MCF 10A (cell line): ENCODE results near the gene C1orf52. TPM values are rescaled to one million over a fixed set of nuclear protein-coding genes. Genes with fewer than 3 reads are reported as not detected.

ENCODE experiments used
- BruUV-seq: library from RNA; stranded (reverse); fragments of 400-500 nt; replicated peaks from 2 replicates; lab custom pipeline; 2021; lab: Mats Ljungman, UMichigan
- CTCF ChIA-PET: fragments of 300-600 bp; sonication (Branson Sonifier 250); formaldehyde crosslinking; extraction: SDS; loops from one replicate; lab custom pipeline; 2021; ENCODE audit warnings: antibody characterized with exemption, inconsistent platforms; lab: Yijun Ruan, JAX
- POLR2A ChIA-PET: fragments of 300-600, 350-650 bp; sonication (Branson Sonifier 250); formaldehyde crosslinking; extraction: SDS; loops from one replicate; lab custom pipeline; 2020; ENCODE audit warnings: antibody characterized with exemption, inconsistent platforms; lab: Yijun Ruan, JAX
- DNase-seq: peaks from one replicate; pipeline ENCODE4 v3.0.0-alpha.2; 2018; ENCODE audit not compliant: unreplicated experiment
- H3K27ac Mint-ChIP-seq: one replicate; pipeline ENCODE4 v1.8.0; 2022; ENCODE audit warnings: mild to moderate bottlenecking, low read depth, mixed read lengths; ENCODE audit not compliant: unreplicated experiment
- H3K27me3 Mint-ChIP-seq: one replicate; pipeline ENCODE4 v1.8.0; 2022; ENCODE audit warnings: mixed read lengths; ENCODE audit not compliant: insufficient read depth, unreplicated experiment
- H3K36me3 Mint-ChIP-seq: one replicate; pipeline ENCODE4 v1.8.0; 2022; ENCODE audit warnings: mild to moderate bottlenecking, moderate library complexity, mixed read lengths; ENCODE audit not compliant: insufficient read depth, unreplicated experiment
- H3K4me1 Mint-ChIP-seq: one replicate; pipeline ENCODE4 v1.8.0; 2022; ENCODE audit warnings: mixed read lengths; ENCODE audit not compliant: insufficient read depth, unreplicated experiment
- H3K4me3 Mint-ChIP-seq: one replicate; pipeline ENCODE4 v1.8.0; 2022; ENCODE audit warnings: mild to moderate bottlenecking, moderate library complexity, mixed read lengths; ENCODE audit not compliant: unreplicated experiment
- H3K9me3 Mint-ChIP-seq: one replicate; pipeline ENCODE4 v1.8.0; 2022; ENCODE audit warnings: mixed read lengths; ENCODE audit not compliant: unreplicated experiment
- CTCF ChIP-seq: fragments of 200-600 bp; IDR thresholded peaks from one replicate; pipeline ENCODE4 v1.8.0; 2022; ENCODE audit warnings: antibody characterized with exemption, mild to moderate bottlenecking; ENCODE audit not compliant: unreplicated experiment
- intact Hi-C: fragments of 100-400 bp; cut with micrococcal nuclease; formaldehyde crosslinking; loops from 2 replicates; pipeline ENCODE4 v1.14.1; 2022
- total RNA-seq: library from RNA; stranded (reverse); gene quantifications from 2 replicates; pipeline ENCODE4 v1.2.3, GENCODE V29; 2022

Gene C1orf52
- total RNA-seq, 1 experiment from 2014 or later = 31.7 TPM

GRCh38 chr1:85224734-85225623, 34.5 kb downstream of the C1orf52 start:
- no peak overlapping the region for H3K4me3 Mint-ChIP-seq
- intact Hi-C loops = no loop called here
- CTCF ChIA-PET = interaction anchor here (0.6 to 2.0 kb wide), 8 partner anchors 15 to 280 kb away, joined by 3 to 6 read pairs (median 3); partner anchors contain the start of genes C1orf52 and MCOLN3
- H3K36me3 Mint-ChIP-seq = no peaks in the 10 kb centered on the region
- no peak for DNase-seq
- no peak for TF ChIP-seq CTCF
- POLR2A ChIA-PET = interaction anchor here (0.7 to 1.1 kb wide), 3 partner anchors 9 to 1844 kb away, joined by 3 read pairs; no protein-coding TSS in a partner anchor
- H3K4me1 Mint-ChIP-seq = no peaks in the 10 kb centered on the region
- no peaks in the 10 kb centered on the region for H3K27me3 Mint-ChIP-seq
- BruUV-seq = no TSS peak
- no peak overlapping the region for H3K27ac Mint-ChIP-seq
- H3K9me3 Mint-ChIP-seq = no peaks in the 10 kb centered on the region

- POLR2A ChIA-PET = interaction anchor here (0.7 to 1.1 kb wide), 3 partner anchors 8 to 1845 kb away, joined by 3 read pairs; no protein-coding TSS in a partner anchor
- Mint-ChIP-seq H3K36me3 (no peaks in the 10 kb centered on the region), H3K27me3 (no peaks in the 10 kb centered on the region), H3K9me3 (no peaks in the 10 kb centered on the region), H3K4me1 (no peaks in the 10 kb centered on the region), H3K4me3 (no peak overlapping the region), H3K27ac (no peak overlapping the region)
- no peak for TF ChIP-seq CTCF
- intact Hi-C loops = no loop called here
- CTCF ChIA-PET = interaction anchor here (0.7 to 2.0 kb wide), 6 partner anchors 16 to 279 kb away, joined by 3 to 6 read pairs (median 4); partner anchors contain the start of genes C1orf52 and MCOLN3
- DNase-seq = no peak
- BruUV-seq = no TSS peak
Observed at GRCh38 chr1:85224295-85224694, 35.2 kb downstream of the C1orf52 start.

GRCh38 chr1:85223334-85223733, 36.1 kb downstream of the C1orf52 start:
- no peak for TF ChIP-seq CTCF
- DNase-seq = no peak
- Mint-ChIP-seq H3K4me3 (no peak overlapping the region), H3K27me3 (no peaks in the 10 kb centered on the region), H3K27ac (no peak overlapping the region), H3K36me3 (no peaks in the 10 kb centered on the region), H3K4me1 (no peaks in the 10 kb centered on the region), H3K9me3 (no peaks in the 10 kb centered on the region)
- POLR2A ChIA-PET = no interaction called here
- intact Hi-C loops = no loop called here
- CTCF ChIA-PET = interaction anchor here (0.8 to 2.0 kb wide), 2 partner anchors 114 to 278 kb away, joined by 4 to 6 read pairs; no protein-coding TSS in a partner anchor
- BruUV-seq = no TSS peak

- DNase-seq = no peak
- H3K27ac Mint-ChIP-seq = no peak overlapping the region
Observed at GRCh38 chr1:85220756-85221201, 38.7 kb downstream of the C1orf52 start.

More at GRCh38 chr1:85220756-85221201, 38.7 kb downstream of the C1orf52 start:
- Mint-ChIP-seq H3K9me3 (no peaks in the 10 kb centered on the region), H3K4me3 (no peak overlapping the region), H3K36me3 (no peaks in the 10 kb centered on the region), H3K4me1 (no peaks in the 10 kb centered on the region), H3K27me3 (peaks cover 11% of the 10 kb centered on the region)
- intact Hi-C loops = no loop called here
- TF ChIP-seq CTCF = no peak
- no TSS peak for BruUV-seq
- POLR2A ChIA-PET = no interaction called here
- CTCF ChIA-PET = interaction anchor here (0.7 kb wide), 1 partner anchor 81 kb away, joined by 3 read pairs; no protein-coding TSS in a partner anchor
